ENCODE data around the gene LARP6.

DNA sequence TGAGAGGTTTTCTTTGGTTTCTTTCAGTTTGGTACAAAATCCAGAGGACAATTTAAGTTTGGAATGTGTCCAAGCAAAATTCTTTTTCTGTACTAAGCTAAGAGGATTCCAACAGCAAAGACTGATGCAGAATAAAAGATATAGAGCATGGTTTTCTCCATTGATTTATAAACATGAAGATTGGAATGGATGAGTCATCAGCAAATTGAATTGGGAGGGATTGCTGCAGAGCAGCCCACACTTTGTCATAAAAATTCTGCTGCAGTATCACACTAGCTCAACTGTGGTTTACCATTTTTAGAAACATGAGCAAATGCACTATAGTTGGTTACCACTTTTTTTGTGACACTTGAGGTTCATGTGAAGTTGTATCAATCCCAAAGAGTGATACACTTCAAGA, 16.1 kb upstream of the LARP6 start:
- TF ChIP-seq, protein P1, sequence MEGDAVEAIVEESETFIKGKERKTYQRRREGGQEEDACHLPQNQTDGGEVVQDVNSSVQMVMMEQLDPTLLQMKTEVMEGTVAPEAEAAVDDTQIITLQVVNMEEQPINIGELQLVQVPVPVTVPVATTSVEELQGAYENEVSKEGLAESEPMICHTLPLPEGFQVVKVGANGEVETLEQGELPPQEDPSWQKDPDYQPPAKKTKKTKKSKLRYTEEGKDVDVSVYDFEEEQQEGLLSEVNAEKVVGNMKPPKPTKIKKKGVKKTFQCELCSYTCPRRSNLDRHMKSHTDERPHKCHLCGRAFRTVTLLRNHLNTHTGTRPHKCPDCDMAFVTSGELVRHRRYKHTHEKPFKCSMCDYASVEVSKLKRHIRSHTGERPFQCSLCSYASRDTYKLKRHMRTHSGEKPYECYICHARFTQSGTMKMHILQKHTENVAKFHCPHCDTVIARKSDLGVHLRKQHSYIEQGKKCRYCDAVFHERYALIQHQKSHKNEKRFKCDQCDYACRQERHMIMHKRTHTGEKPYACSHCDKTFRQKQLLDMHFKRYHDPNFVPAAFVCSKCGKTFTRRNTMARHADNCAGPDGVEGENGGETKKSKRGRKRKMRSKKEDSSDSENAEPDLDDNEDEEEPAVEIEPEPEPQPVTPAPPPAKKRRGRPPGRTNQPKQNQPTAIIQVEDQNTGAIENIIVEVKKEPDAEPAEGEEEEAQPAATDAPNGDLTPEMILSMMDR (IDR thresholded peaks at IDR 0.05) = no peak
- no peak for TF ChIP-seq POLR2A (IDR thresholded peaks at IDR 0.05)

Measured in testis (tissue), 2 donors.